RWPE2 (cell line): ENCODE measurements around the gene ITPRID1.

ENCODE experiments used
- ATAC-seq: fragments of 200-7000 bp; cut with Tn5 transposase; 3 replicates; pipeline ENCODE4 v1.9.1; 2021; ENCODE audit warnings: low read depth
- DNase-seq: peaks from one replicate; pipeline ENCODE4 v3.0.0-alpha.2; 2020; ENCODE audit warnings: low spot score
- H3K27ac ChIP-seq: fragments of 450-650 bp; 2 replicates; pipeline ENCODE4 v1.5.1; 2017; ENCODE audit warnings: mild to moderate bottlenecking; ENCODE audit not compliant: poor library complexity, severe bottlenecking
- H3K27me3 ChIP-seq: fragments of 250-450 bp; sonication (Bioruptor Pico); 2 replicates; pipeline ENCODE4 v1.5.1; 2021; ENCODE audit warnings: mild to moderate bottlenecking, moderate library complexity; ENCODE audit not compliant: insufficient read depth, poor library complexity, severe bottlenecking
- H3K36me3 ChIP-seq: fragments of 250-450 bp; sonication (Bioruptor Pico); 2 replicates; pipeline ENCODE4 v1.5.1; 2020; ENCODE audit warnings: low read depth, mild to moderate bottlenecking, moderate library complexity
- H3K4me1 ChIP-seq: fragments of 250-450 bp; sonication (Bioruptor Pico); 2 replicates; pipeline ENCODE4 v1.5.1; 2021; ENCODE audit warnings: mild to moderate bottlenecking, moderate library complexity; ENCODE audit not compliant: insufficient read depth, poor library complexity, severe bottlenecking
- H3K4me3 ChIP-seq: fragments of 250-450 bp; sonication (Bioruptor Pico); 2 replicates; pipeline ENCODE4 v1.5.1; 2021; ENCODE audit warnings: mild to moderate bottlenecking, moderate library complexity; ENCODE audit not compliant: severe bottlenecking
- H3K9me3 ChIP-seq: fragments of 250-450 bp; sonication (Bioruptor Pico); 2 replicates; pipeline ENCODE4 v1.5.1; 2021; ENCODE audit warnings: mild to moderate bottlenecking, moderate library complexity; ENCODE audit not compliant: severe bottlenecking
- TF ChIP-seq, protein P1 (sequence below): fragments of 450-650 bp; IDR thresholded peaks from one replicate; pipeline ENCODE4 v1.5.1; 2017; ENCODE audit warnings: mild to moderate bottlenecking, moderate library complexity; ENCODE audit not compliant: poor library complexity, severe bottlenecking

Gene ITPRID1

DNA sequence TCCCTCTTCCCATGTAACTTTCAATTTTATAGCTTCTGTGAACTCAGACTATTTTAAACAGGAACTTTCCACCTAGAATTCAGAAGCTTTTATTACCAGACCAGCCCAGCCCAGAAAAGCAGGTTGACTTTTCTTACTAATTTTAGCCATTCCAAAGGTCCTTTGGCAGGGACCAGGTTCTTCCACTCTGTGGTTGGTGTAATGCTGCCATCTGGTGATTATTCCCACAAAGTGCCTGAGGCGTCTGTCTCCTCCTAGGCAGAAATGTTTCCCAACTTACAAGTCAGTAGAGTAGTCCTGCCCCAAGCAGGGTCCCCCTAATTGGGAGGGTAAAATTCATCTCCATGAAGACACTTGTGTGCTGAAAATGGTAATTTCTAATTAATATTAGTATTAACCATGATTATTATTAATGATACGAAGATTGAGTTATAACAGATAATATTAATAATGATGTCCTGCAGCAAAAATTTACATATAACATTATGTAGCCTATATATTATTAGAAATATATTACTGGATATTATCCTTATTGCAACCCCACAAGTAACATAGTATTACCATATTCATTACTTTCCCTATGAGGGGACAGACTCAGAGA, 120.1 kb downstream of the ITPRID1 start:
- H3K27ac ChIP-seq: no peak overlapping the region
- TF ChIP-seq, protein P1, sequence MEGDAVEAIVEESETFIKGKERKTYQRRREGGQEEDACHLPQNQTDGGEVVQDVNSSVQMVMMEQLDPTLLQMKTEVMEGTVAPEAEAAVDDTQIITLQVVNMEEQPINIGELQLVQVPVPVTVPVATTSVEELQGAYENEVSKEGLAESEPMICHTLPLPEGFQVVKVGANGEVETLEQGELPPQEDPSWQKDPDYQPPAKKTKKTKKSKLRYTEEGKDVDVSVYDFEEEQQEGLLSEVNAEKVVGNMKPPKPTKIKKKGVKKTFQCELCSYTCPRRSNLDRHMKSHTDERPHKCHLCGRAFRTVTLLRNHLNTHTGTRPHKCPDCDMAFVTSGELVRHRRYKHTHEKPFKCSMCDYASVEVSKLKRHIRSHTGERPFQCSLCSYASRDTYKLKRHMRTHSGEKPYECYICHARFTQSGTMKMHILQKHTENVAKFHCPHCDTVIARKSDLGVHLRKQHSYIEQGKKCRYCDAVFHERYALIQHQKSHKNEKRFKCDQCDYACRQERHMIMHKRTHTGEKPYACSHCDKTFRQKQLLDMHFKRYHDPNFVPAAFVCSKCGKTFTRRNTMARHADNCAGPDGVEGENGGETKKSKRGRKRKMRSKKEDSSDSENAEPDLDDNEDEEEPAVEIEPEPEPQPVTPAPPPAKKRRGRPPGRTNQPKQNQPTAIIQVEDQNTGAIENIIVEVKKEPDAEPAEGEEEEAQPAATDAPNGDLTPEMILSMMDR: peak; percentile 77
- no peaks in the 10 kb centered on the region for H3K9me3 ChIP-seq
- DNase-seq: no peak
- no peaks in the 10 kb centered on the region for H3K4me1 ChIP-seq
- H3K4me3 ChIP-seq: no peak overlapping the region
- no peaks in the 10 kb centered on the region for H3K27me3 ChIP-seq
- no peaks in the 10 kb centered on the region for H3K36me3 ChIP-seq
- ATAC-seq: peak; percentile 86

DNA sequence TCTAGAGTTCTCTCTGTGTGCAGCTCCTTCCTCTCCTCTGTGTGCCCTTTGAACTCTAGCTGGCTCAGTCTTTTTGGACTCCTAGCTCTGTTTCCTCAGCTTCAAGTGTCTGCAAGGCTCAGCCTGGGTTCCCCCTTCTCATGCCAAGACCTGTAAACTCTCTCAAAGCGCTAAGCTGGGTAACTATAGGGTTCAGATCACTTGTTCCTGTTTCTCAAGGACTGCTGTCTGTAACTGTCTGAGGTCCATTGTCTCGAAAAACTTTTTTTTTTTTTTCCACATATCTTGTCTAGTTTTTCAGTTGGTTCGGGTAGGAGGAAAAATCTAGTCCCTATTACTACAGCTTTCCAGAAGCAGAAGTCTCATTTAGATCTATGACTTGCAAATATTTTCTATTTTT, 126.5 kb downstream of the ITPRID1 start:
- TF ChIP-seq, protein P1: no peak
- Histone ChIP-seq H3K27me3 (no peaks in the 10 kb centered on the region), H3K27ac (no peak overlapping the region), H3K9me3 (no peaks in the 10 kb centered on the region), H3K36me3 (no peaks in the 10 kb centered on the region), H3K4me1 (no peaks in the 10 kb centered on the region), H3K4me3 (no peak overlapping the region)
- DNase-seq (no peak), ATAC-seq (no peak)

DNA sequence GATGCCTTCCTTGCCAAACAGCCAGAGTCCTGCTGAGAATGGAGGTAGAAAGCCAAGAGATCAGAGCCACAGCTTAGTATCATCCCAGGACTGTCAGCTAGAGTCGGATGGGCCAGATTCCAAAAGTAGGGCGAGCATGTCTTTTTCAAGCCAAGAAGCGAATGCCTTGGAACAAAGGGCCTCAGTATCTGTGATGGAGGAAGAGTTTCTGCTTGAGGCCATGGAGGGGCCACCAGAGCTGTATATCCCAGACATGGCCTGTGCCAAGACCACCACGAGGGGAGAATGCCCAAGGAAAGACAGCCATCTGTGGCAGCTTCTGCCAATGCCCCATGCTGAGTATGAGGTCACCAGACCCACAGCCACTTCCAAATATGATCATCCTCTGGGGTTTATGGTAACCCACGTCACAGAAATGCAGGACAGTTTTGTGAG, 128.8 kb downstream of the ITPRID1 start:
- ATAC-seq (no peak), DNase-seq (no peak)
- Histone ChIP-seq H3K36me3 (no peaks in the 10 kb centered on the region), H3K27me3 (no peaks in the 10 kb centered on the region), H3K4me3 (no peak overlapping the region), H3K9me3 (no peaks in the 10 kb centered on the region), H3K27ac (no peak overlapping the region), H3K4me1 (no peaks in the 10 kb centered on the region)
- TF ChIP-seq, protein P1: no peak

DNA sequence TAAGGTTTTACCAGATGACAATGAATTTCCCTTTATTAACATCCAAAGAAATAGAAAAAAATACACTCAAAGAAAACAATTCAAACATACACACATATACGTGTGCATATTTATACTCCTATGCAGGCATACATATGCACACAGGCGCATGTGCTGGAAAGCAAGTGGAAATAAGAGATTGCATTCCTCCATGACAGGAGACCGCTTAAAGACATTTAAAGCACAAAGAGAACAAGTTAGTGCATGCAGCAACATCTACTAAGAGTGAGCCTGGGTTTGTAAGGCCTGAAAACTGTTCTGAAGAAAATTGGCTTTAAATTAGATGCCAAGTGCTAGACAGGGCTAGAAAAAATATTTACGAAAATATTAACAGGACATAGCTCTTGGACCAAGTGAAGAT, 133.1 kb downstream of the ITPRID1 start:
- no peak for ATAC-seq
- H3K27ac ChIP-seq: no peak overlapping the region

DNA sequence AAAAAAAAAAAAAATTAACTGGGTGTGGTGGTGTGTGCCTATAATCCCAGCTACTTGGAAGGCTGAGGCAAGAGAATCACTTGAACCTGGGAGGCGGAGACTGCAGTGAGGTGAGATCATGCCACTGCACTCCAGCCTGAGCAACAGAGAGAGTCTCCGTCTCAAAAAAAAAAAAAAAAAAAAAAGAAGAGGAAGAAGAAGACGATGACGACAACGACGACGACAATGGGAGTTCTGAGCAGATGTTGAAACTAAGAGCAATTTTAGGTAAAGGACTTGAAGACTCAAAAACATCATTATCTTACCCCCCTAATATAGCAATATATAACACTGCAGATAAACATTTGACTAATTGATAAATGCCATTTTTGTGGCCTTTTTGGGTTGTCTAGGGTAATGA, 133.6 kb downstream of the ITPRID1 start:
- no peaks in the 10 kb centered on the region for H3K36me3 ChIP-seq
- H3K27me3 ChIP-seq: no peaks in the 10 kb centered on the region
- DNase-seq (no peak), ATAC-seq (no peak)
- H3K4me1 ChIP-seq: no peaks in the 10 kb centered on the region
- no peak overlapping the region for H3K27ac ChIP-seq
- TF ChIP-seq, protein P1: no peak
- no peaks in the 10 kb centered on the region for H3K9me3 ChIP-seq
- no peak overlapping the region for H3K4me3 ChIP-seq

More for the DNA sequence above, 133.1 kb downstream of the ITPRID1 start:
- no peak for DNase-seq
- Histone ChIP-seq H3K9me3 (no peaks in the 10 kb centered on the region), H3K4me1 (no peaks in the 10 kb centered on the region), H3K36me3 (no peaks in the 10 kb centered on the region), H3K27me3 (no peaks in the 10 kb centered on the region), H3K4me3 (no peak overlapping the region)
- TF ChIP-seq, protein P1: no peak
